K562 (cell line): ENCODE data around the gene MICAL1. TPM values are rescaled to one million over a fixed set of nuclear protein-coding genes. Genes with fewer than 3 reads are reported as not detected.

Experiments
- CEBPZ ChIP-seq: fragments of 150-350 bp; IDR thresholded peaks from 2 replicates; pipeline ENCODE4 v1.6.1; 2014; ENCODE audit warnings: low read depth, mild to moderate bottlenecking, low read length, borderline replicate concordance
- CTBP1 ChIP-seq: fragments of 450-650 bp; IDR thresholded peaks from 2 replicates; pipeline ENCODE4 v1.6.1; 2016; ENCODE audit warnings: borderline replicate concordance
- E2F3 ChIP-seq: fragments of 250-450 bp; sonication (Bioruptor Pico); IDR thresholded peaks from 2 replicates; pipeline ENCODE4 v1.4.0; 2020; ENCODE audit warnings: mild to moderate bottlenecking
- HDAC3 ChIP-seq: fragments of 450-650 bp; IDR thresholded peaks from 2 replicates; pipeline ENCODE4 v1.6.1; 2018; ENCODE audit warnings: borderline replicate concordance, mild to moderate bottlenecking, moderate library complexity; ENCODE audit not compliant: partially characterized antibody
- HIVEP1 ChIP-seq: fragments of 250-450 bp; sonication (Bioruptor Pico); IDR thresholded peaks from 2 replicates; pipeline ENCODE4 v1.4.0; 2020; ENCODE audit warnings: mild to moderate bottlenecking
- PPARD ChIP-seq: fragments of 250-450 bp; sonication (Bioruptor Pico); IDR thresholded peaks from 2 replicates; pipeline ENCODE4 v1.8.0; 2022; ENCODE audit warnings: inconsistent platforms, mild to moderate bottlenecking, moderate library complexity
- PTRF ChIP-seq: fragments of 450-650 bp; IDR thresholded peaks from 2 replicates; pipeline ENCODE4 v1.6.1; 2016; ENCODE audit warnings: mild to moderate bottlenecking, missing genetic modification characterization, missing compliant biosample characterization
- RAD21 ChIP-seq, 2 experiments: fragments of 250-450 bp in 1 of 2; fragments of 450-650 bp in 1 of 2; sonication (Bioruptor Pico) in 1 of 2; formaldehyde crosslinking in 1 of 2; IDR thresholded peaks in 1 of 2; conservative IDR thresholded peaks in 1 of 2; 2 replicates each; pipeline versions ENCODE4 v1.4.0 to v1.8.0; 2020 to 2022; ENCODE audit warnings: mild to moderate bottlenecking in 2 of 2, moderate library complexity in 1 of 2
- SAP30 ChIP-seq: fragments of 200-600 bp; sonication (generic); IDR thresholded peaks from 2 replicates; pipeline ENCODE4 v1.6.1; 2012; ENCODE audit warnings: borderline replicate concordance, low read depth, mild to moderate bottlenecking, moderate library complexity, low read length, control low read depth, inconsistent platforms; ENCODE audit not compliant: insufficient read depth, poor library complexity, severe bottlenecking
- SOX6 ChIP-seq: fragments of 450-650 bp; IDR thresholded peaks from 2 replicates; pipeline ENCODE4 v1.6.1; 2014; ENCODE audit warnings: mild to moderate bottlenecking
- TEAD4 ChIP-seq, 2 experiments: sonication (generic) in 1 of 2; formaldehyde crosslinking in 1 of 2; IDR thresholded peaks; 2 replicates each; pipeline versions ENCODE4 v1.6.1 to v1.8.0; 2012 to 2022; ENCODE audit warnings: borderline replicate concordance in 1 of 2, inconsistent platforms in 1 of 2, low read length in 1 of 2, mild to moderate bottlenecking in 1 of 2, missing genetic modification reagents in 1 of 2
- XRCC3 ChIP-seq: fragments of 450-650 bp; IDR thresholded peaks from 2 replicates; pipeline ENCODE4 v1.6.1; 2017; ENCODE audit warnings: mild to moderate bottlenecking, moderate library complexity
- YBX1 ChIP-seq: fragments of 450-650 bp; IDR thresholded peaks from 2 replicates; pipeline ENCODE4 v1.7.1; 2016; ENCODE audit warnings: mild to moderate bottlenecking
- ZBTB34 ChIP-seq: fragments of 250-450 bp; sonication (Bioruptor Pico); IDR thresholded peaks from 2 replicates; pipeline ENCODE4 v1.8.0; 2021; ENCODE audit warnings: mild to moderate bottlenecking, moderate library complexity
- ZNF696 ChIP-seq: fragments of 250-450 bp; sonication (Bioruptor Pico); conservative IDR thresholded peaks from 2 replicates; pipeline ENCODE4 v1.4.0; 2020; ENCODE audit warnings: mild to moderate bottlenecking, moderate library complexity
- ZNF75A ChIP-seq: fragments of 450-650 bp; formaldehyde crosslinking; IDR thresholded peaks from 2 replicates; pipeline ENCODE4 v1.4.0; 2020; ENCODE audit warnings: mild to moderate bottlenecking
- ZNF764 ChIP-seq: fragments of 250-450 bp; sonication (Bioruptor Pico); IDR thresholded peaks from 2 replicates; pipeline ENCODE4 v1.4.0; 2020; ENCODE audit warnings: low read depth, mild to moderate bottlenecking, moderate library complexity
- ZNF780A ChIP-seq: fragments of 250-450 bp; sonication (Bioruptor Pico); IDR thresholded peaks from 2 replicates; pipeline ENCODE4 v1.5.0; 2021; ENCODE audit warnings: mild to moderate bottlenecking
- polyA plus RNA-seq, 8 experiments: library from polyadenylated mRNA; depleted of rRNA in 4 of 8; stranded (reverse) in 5 of 8; unstranded in 3 of 8; fragments of >200 nt; fragmentation: Nextera tagmentation in 2 of 8; fragmentation: Illumina TruSeq in 1 of 8; extraction: Ambion mirVana in 2 of 8; extraction: Trizol in 1 of 8; gene quantifications; 2 replicates each; pipeline versions ENCODE4 v1.2.1 to v1.2.3, GENCODE V29; 2011 to 2014; ENCODE audit warnings: inconsistent platforms in 1 of 8, missing spikeins in 1 of 8
- total RNA-seq, 7 experiments: library from RNA; depleted of rRNA in 6 of 7; stranded (reverse); fragments of >200 nt in 6 of 7; fragmentation: Illumina TruSeq in 2 of 7; extraction: Trizol in 2 of 7; gene quantifications; 2 replicates each; pipeline versions ENCODE4 v1.2.1 to v1.2.3, GENCODE V29; 2011 to 2021; ENCODE audit warnings: low replicate concordance in 1 of 7
- TF ChIP-seq, protein P1 (sequence below): fragments of 450-650 bp; IDR thresholded peaks from 2 replicates; pipeline ENCODE4 v1.6.1; 2016; ENCODE audit warnings: missing biosample characterization, missing genetic modification characterization
- TF ChIP-seq, protein P2 (sequence below): fragments of 250-450 bp; sonication (Bioruptor Pico); IDR thresholded peaks from 2 replicates; pipeline ENCODE4 v1.5.0; 2021

Gene MICAL1
- total and polyA plus RNA-seq, 9 of the 15 experiments (the other 6 are each of a cell fraction or from before 2014, with no cell fraction given) = 0.07 to 15.2 (median 7.0) TPM

GRCh38 chr6:109440331-109441068 lies 15.1 kb downstream of the MICAL1 start, which contains the start of the genes PPIL6 and SMPD2 (continued):
- TF ChIP-seq PTRF (tag) (no peak), ZNF764 (CRISPR knock-in tag) (no peak), ZNF696 (CRISPR knock-in tag) (no peak), CEBPZ (no peak), HIVEP1 (no peak), CTBP1 (peak; percentile 89), ZNF75A (CRISPR knock-in tag) (no peak), SOX6 (0 out of 2 replicates have a peak, but pooled peaks have one; percentile 10), RAD21 (CRISPR knock-in tag; conservative IDR thresholded peaks at IDR 0.05 in 1 of 2, IDR thresholded peaks at IDR 0.05 in 1 of 2) (no peak), SAP30 (peak; percentile 87), YBX1 (no peak), E2F3 (CRISPR knock-in tag) (peak; percentile 71), HDAC3 (no peak), ZNF780A (CRISPR knock-in tag) (no peak), TEAD4 (IDR thresholded peaks at IDR 0.05; ENCODE audit: low read length) (no peak), TEAD4 (CRISPR knock-in tag; IDR thresholded peaks at IDR 0.05; ENCODE audit: borderline replicate concordance) (peak; percentile 71; the same call in 1 of the 2 replicates), PPARD (CRISPR knock-in tag) (no peak), XRCC3 (no peak), ZBTB34 (CRISPR knock-in tag) (no peak)
- TF ChIP-seq, protein P1, sequence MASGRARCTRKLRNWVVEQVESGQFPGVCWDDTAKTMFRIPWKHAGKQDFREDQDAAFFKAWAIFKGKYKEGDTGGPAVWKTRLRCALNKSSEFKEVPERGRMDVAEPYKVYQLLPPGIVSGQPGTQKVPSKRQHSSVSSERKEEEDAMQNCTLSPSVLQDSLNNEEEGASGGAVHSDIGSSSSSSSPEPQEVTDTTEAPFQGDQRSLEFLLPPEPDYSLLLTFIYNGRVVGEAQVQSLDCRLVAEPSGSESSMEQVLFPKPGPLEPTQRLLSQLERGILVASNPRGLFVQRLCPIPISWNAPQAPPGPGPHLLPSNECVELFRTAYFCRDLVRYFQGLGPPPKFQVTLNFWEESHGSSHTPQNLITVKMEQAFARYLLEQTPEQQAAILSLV (tag) = no peak
- TF ChIP-seq, protein P2, sequence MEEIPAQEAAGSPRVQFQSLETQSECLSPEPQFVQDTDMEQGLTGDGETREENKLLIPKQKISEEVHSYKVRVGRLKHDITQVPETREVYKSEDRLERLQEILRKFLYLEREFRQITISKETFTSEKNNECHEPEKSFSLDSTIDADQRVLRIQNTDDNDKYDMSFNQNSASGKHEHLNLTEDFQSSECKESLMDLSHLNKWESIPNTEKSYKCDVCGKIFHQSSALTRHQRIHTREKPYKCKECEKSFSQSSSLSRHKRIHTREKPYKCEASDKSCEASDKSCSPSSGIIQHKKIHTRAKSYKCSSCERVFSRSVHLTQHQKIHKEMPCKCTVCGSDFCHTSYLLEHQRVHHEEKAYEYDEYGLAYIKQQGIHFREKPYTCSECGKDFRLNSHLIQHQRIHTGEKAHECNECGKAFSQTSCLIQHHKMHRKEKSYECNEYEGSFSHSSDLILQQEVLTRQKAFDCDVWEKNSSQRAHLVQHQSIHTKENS (CRISPR knock-in tag) = no peak
